ES-I3 (cell line): Measurements from ENCODE around the gene HAVCR1.
"Not testable (repeated sequence)": the region's sequence is repeated elsewhere in the genome, so short reads cannot be mapped to it uniquely, and the experiment has no call there.

Source experiments
- H3K36me3 ChIP-seq: 2 replicates; pipeline ENCODE4 v1.6.1; 2013; ENCODE audit warnings: mild to moderate bottlenecking, low read length, control low read depth, moderate library complexity; ENCODE audit not compliant: insufficient read depth
- H3K4me1 ChIP-seq: 2 replicates; pipeline ENCODE4 v1.6.1; 2013; ENCODE audit warnings: mild to moderate bottlenecking, control low read depth, low read length; ENCODE audit not compliant: insufficient read depth
- H3K9ac ChIP-seq: 2 replicates; pipeline ENCODE4 v1.6.1; 2013; ENCODE audit warnings: low read depth, mild to moderate bottlenecking, low read length, moderate library complexity
- H3K9me3 ChIP-seq: 2 replicates; pipeline ENCODE4 v1.6.1; 2013; ENCODE audit warnings: mild to moderate bottlenecking, low read length, moderate library complexity; ENCODE audit not compliant: control insufficient read depth, insufficient read depth

The HAVCR1 gene

DNA sequence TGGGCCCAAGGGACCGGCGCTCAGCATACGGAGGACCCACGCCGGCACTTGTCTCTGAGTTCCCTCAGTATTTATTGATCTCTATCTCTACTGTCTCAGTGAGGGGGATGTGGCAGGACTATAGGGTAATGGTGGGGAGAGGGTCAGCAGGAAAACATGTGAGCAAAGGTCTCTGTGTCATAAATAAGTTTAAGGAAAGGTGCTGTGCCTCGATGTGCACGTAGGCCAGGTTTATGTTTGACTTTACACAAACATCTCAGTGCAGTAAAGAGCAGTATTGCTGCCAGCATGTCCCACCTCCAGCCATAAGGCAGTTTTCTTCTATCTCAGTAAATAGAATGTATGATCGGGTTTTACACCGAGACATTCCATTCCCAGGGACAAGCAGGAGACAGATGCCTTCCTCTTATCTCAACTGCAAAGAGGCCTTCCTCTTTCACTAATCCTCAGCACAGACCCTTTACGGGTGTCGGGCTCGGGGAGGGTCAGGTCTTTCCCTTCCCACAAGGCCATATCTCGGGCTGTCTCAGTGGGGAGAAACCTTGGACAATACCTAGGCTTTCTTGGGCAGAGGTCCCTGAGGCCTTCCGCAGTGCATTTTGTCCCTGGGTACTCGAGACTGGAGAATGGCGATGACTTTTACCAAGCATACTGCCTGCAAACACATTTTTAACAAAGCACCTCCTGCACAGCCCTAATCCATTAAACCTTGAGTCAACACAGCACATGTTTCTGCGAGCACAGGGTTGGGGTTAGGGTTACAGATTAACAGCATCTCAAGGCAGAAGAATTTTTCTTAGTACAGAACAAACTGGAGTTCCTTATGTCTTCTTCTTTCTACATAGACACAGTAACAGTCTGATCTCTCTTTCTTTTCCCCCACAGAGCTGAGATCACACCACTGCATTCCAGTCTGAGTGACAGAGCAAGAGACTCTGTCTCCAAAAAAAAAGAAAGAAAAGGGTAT lies 24.5 kb downstream of the HAVCR1 start:
- H3K9me3 ChIP-seq, H3K4me1 ChIP-seq, H3K9ac ChIP-seq, H3K36me3 ChIP-seq: not testable (repeated sequence)

DNA sequence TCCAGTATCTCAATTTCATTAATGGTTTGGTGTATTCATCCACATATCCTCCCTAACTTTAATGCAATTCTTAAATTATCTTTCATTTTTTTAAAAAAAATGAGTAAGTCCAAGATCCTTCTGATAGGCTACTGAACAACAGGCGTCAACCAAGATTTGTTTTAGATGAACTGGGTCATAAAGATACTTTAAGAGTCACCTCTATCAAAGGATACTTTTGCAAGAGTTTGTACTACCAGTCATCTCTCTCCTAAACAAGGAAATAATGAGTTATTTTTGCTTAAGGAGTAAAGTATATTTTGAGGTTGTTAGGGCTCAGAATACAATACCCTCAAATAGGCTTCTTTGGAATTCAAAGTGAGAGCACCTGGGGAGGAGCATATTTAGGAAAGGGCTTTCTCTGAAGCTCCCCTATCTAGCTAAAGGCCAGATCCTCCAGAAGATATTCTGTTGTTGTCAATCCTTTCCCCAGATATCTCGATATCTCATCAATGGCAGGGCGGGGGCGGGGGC lies 25.8 kb downstream of the HAVCR1 start:
- Histone ChIP-seq H3K4me1 (peaks cover 8% of the 10 kb centered on the region), H3K9ac (no peak overlapping the region), H3K36me3 (no peaks in the 10 kb centered on the region), H3K9me3 (no peaks in the 10 kb centered on the region)

DNA sequence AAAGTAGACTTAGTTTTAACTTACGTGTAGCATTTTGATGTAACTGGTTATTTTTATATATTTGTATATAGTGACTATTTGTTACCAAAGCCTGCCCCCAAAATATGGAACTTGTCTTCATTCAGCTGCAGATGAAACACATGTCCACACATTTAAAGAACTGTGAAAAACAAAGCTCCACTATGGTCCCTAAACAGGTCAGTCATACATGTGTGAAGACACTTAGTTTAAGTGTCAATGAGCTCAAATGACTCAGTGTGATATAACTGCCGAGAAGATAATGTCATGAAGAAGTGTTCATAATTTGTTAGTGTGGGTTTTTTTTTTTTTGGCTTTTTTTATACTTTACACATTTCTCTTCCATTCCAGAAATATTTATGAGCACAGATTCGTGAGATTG lies 28.2 kb downstream of the HAVCR1 start:
- Histone ChIP-seq H3K9ac (no peak overlapping the region), H3K9me3 (no peaks in the 10 kb centered on the region), H3K4me1 (peaks cover 8% of the 10 kb centered on the region), H3K36me3 (no peaks in the 10 kb centered on the region)

- Histone ChIP-seq H3K9ac (no peak overlapping the region), H3K9me3 (no peaks in the 10 kb centered on the region), H3K4me1 (peaks cover under 1% of the 10 kb centered on the region; the same call in 1 of the 2 replicates), H3K36me3 (no peaks in the 10 kb centered on the region)
These were observed 29.5 kb downstream of the HAVCR1 start for GRCh38 chr5:157029457-157029856.

DNA sequence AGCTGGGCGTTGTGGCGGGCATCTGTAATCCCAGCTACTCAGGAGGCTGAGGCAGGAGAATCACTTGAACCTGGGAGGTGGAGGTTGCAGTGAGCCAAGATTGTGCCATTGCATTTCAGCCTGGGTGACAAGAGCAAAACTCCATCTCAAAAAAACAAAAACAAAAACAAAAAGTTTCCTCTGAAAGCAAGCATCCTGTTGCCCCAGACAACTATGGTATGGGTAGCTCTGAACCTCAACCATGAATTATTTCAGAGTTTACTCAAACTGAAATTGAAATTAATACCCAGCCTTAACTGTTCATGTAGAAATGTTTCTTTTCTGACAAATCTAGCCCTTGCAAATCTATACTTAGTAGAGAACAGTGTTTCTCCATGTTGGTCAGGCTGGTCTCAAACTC lies 31.3 kb downstream of the HAVCR1 start:
- not testable (repeated sequence) for H3K4me1 ChIP-seq, H3K9ac ChIP-seq, H3K9me3 ChIP-seq, H3K36me3 ChIP-seq

GRCh38 chr5:157026789-157027424 lies 32.0 kb downstream of the HAVCR1 start:
- no peaks in the 10 kb centered on the region for H3K9me3 ChIP-seq
- no peaks in the 10 kb centered on the region for H3K4me1 ChIP-seq
- H3K36me3 ChIP-seq, result no peaks in the 10 kb centered on the region
- H3K9ac ChIP-seq, result no peak overlapping the region

GRCh38 chr5:157025093-157025698 lies 33.7 kb downstream of the HAVCR1 start:
- Histone ChIP-seq H3K4me1 (no peaks in the 10 kb centered on the region), H3K36me3 (no peaks in the 10 kb centered on the region), H3K9me3 (no peaks in the 10 kb centered on the region), H3K9ac (no peak overlapping the region)

GRCh38 chr5:157024208-157024959 lies 34.5 kb downstream of the HAVCR1 start:
- no peaks in the 10 kb centered on the region for H3K9me3 ChIP-seq
- no peaks in the 10 kb centered on the region for H3K4me1 ChIP-seq
- no peak overlapping the region for H3K9ac ChIP-seq
- no peaks in the 10 kb centered on the region for H3K36me3 ChIP-seq

DNA sequence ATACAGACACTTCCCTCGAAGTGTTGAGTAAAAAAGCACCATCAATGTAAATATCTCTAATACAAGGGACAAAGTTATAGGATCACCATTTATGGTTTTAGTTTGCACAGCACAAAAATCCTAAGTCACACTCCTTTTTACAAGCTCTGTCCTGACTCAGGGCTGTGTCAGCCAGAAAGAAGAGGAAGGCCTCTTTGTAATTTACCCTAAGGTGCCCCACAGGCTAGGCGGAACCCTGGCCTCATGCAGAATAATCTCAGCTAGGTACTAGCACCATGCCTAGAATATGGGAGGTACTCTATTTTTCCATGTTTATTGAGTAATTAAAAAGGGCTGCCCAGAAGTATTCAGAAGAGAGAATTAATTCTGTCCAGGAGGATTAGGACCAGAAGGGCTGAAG lies 36.9 kb downstream of the HAVCR1 start:
- Histone ChIP-seq H3K4me1 (no peaks in the 10 kb centered on the region), H3K36me3 (no peaks in the 10 kb centered on the region), H3K9me3 (peaks cover 7% of the 10 kb centered on the region; the same call in 1 of the 2 replicates), H3K9ac (no peak overlapping the region)

DNA sequence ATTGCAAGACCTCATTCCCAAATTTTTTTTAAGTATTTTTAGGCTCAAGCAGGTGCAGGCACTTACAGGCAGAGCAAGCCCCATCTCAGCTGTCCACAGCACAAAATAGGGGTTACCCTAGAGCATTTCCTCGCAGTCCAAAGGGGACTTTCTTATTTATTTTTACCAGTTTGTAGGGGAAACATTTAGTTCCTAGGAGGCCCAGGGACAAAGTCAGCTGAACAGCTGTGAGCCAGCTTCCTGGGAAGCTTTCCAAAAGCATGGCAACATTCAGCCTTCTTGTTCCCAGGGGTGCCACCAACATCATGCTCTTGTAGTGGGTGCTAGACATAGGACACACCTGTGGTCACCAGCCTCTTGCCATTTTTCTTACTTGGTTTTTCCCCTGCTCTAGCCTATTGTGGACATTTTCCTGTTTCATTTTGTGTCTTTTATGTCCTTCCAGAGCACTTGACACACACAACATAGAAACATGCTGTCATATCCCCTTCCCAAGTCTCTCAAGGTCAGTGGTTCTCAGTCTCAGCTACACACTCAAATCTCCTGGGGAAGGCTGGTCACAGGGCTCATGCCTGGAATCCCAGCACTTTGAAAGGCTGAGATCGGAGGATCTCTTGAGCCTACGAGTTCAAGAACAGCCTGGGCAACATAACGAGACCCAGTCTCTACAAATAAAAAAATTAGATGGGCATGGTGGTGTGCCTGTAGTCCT lies 38.2 kb downstream of the HAVCR1 start:
- no peaks in the 10 kb centered on the region for H3K36me3 ChIP-seq
- H3K4me1 ChIP-seq, result no peaks in the 10 kb centered on the region
- no peak overlapping the region for H3K9ac ChIP-seq
- H3K9me3 ChIP-seq, result peaks cover 7% of the 10 kb centered on the region; the same call in 1 of the 2 replicates

DNA sequence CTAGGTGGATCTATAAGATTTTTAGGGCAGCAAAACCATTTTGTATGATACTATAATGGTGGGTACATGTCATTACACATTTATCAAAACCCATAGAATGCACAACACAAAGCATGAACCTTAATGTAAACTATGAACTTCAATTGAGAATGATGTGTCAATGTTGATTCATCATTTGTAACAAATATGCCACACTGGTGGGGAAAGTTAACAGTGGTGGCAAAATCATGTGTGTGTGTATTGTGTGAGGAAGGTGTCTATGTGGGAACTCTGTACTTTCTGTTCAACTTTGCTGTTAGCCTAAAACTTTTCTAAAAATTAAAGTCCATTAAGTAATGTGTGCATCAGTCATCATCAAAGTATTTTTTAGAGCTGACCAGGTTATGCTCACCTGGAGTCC lies 38.9 kb downstream of the HAVCR1 start:
- Histone ChIP-seq H3K4me1 (no peaks in the 10 kb centered on the region), H3K9me3 (peaks cover 7% of the 10 kb centered on the region; the same call in 1 of the 2 replicates), H3K9ac (no peak overlapping the region), H3K36me3 (no peaks in the 10 kb centered on the region)

GRCh38 chr5:157014143-157014542 lies 44.8 kb downstream of the HAVCR1 start:
- H3K9me3 ChIP-seq, H3K9ac ChIP-seq, H3K36me3 ChIP-seq, H3K4me1 ChIP-seq: not testable (repeated sequence)

DNA sequence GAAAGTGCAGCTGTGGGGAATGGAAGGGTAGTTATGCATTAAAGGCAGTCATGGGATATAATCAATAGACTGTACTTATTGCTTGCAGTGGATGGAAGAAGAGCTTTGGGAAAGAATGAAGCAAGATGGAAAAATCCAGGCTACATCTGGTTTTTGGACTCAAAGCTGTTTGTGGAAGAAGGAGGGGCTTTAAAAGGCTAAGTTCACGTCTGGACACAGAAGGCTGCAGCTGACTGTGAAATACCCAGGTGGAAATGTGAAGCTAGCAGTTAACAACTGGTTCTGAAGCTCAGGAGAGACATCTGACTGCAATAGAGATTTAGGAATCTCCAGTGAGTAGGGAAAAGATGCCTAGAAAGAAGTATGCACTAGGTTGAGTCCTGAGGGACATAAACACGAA lies 52.7 kb downstream of the HAVCR1 start:
- Histone ChIP-seq H3K36me3 (no peaks in the 10 kb centered on the region), H3K9me3 (no peaks in the 10 kb centered on the region)

More for the DNA sequence above, 52.7 kb downstream of the HAVCR1 start:
- Histone ChIP-seq H3K4me1 (no peaks in the 10 kb centered on the region), H3K9ac (no peak overlapping the region)
